ENCODE data around the gene RAB23.

- no peak for TF ChIP-seq POLR2A (IDR thresholded peaks at IDR 0.05)
- no peak for TF ChIP-seq CTCF (IDR thresholded peaks at IDR 0.05)
Measured at GRCh38 chr6:57256541-57256940, 34.4 kb upstream of the RAB23 start.
